ENCODE results near the gene ELMO2.

The ELMO2 gene

DNA sequence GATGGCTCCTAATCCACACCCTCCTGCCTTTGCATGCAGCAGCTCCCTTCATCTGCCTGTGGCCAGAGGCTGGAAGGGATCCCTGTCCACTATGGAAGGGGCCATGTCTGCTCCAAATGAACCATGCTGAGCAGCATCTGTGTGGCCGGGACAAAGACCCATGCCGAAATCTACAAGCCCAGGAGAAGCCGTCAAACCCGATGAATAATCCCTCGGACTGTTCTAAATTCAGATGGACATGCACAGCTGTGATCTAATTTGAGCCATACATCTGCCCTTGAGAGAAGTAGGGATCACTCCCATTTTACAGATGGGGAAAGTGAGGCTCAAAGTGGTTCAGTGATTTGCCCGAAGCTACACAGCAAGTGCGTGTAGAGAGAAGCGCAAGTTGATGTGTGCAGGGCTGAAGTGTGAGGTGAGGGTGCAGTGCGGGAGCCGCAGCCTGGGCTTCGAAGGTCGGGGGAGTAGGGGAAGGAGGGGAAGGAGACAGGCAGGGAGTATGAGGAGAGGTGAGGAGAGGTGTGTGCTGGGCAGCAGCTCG is 75.5 kb downstream of the ELMO2 start:
- no peak for DNase-seq

DNA sequence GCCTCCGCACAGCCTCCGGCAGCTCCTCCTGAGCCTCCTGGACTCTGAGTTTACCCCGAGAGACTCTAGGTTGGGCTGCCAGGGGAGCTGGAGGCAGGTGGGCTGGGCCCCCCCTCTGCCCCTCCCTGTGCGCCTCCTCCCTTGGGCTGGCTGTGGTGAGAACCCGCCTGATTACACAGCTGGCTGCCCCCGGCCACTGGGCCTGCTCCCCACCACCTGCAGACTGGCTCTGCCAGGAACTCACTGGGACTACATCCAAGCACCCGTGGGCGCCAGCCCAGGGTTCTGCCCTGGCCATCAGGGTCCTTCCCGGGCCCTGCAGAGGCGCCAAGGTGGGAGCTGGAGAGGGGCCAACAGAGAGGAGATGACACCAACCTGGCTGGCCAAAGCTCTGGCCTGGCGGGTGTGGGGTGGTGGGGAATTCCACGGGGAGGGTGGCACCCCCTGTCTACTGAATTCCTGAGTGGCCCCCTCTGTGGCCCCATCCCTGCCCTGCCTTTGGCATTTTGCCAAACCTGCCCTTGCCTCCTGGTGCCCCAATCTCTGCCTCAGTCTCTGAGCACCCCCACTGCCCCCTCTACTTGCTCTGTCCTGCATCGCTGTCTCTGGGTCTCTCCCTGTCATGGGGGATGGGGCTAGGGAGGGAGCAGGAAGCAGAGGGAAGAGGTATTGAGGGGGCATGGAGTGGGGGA is 76.2 kb downstream of the ELMO2 start:
- DNase-seq = no peak

DNA sequence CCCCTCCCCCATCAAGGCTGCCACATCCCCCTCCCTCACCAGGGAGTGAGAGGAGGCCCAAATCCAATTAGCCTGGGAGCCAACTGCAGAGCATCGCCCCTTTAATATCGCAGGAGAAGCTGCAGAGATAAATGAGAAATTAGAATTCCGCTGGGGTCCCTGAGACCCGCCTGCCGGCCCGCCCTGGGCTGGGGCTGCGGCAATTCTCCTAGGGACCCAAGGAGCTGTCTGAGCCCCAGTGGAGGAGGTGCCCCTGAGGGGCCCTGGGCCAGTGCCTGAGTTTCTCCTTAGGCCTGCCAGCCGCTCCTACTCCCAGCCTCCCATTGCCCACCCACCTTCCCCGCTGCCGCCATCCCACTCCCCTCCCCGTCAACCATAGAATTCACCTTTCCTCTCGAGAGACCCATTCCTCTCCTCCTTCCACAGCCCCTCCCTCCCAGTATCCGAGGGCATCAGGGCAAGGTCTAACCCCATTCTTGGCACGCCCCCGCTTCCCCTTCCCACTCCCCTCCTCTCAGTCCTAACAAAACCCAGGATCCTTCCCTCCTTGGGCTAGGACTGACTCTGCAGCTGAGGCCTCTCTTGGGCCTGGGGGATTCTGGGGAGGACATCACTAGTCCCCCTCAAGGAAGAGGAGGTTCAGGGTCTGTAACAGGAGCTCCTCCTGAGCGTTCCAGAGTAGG is 78.1 kb downstream of the ELMO2 start:
- DNase-seq = no peak

DNA sequence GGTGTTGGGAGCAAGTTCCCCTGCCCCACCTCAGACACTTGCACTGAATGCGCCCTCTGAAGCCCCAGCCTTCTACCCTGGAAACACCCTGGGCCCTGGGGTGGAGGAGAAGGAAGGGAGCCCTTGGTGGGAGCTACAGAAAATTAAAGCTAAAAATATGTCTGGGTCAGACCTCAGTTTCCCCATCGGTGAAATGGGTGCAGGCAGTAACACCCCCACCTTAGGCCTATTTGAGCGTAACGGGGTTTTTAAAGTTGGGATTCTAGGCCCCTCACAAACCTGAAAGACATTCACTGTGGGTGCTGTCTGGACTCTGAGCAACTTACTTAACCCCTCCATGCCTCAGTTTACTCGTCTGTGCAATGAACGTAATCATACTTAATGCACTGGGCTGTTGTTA is 78.9 kb downstream of the ELMO2 start:
- no peak for DNase-seq

DNA sequence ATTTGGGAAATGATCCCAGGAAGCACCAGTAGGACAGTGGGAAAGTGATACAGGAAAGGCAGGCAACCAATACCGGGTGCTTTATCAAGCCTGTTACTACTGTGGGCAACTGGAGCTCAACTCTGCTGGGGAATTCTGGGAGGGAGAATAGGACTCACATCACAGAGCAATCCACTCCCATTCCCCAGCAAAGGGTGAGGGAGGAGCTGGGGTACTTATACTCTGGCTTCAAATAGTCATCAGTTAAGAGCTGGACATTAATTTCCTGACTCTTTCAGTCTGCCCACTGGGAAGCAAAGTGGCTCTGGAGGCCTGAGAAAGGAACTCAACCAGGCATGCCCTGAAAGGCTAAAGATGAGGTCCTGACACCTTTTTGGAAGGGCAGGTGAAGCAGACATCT is 80.6 kb downstream of the ELMO2 start:
- no peak for DNase-seq

DNA sequence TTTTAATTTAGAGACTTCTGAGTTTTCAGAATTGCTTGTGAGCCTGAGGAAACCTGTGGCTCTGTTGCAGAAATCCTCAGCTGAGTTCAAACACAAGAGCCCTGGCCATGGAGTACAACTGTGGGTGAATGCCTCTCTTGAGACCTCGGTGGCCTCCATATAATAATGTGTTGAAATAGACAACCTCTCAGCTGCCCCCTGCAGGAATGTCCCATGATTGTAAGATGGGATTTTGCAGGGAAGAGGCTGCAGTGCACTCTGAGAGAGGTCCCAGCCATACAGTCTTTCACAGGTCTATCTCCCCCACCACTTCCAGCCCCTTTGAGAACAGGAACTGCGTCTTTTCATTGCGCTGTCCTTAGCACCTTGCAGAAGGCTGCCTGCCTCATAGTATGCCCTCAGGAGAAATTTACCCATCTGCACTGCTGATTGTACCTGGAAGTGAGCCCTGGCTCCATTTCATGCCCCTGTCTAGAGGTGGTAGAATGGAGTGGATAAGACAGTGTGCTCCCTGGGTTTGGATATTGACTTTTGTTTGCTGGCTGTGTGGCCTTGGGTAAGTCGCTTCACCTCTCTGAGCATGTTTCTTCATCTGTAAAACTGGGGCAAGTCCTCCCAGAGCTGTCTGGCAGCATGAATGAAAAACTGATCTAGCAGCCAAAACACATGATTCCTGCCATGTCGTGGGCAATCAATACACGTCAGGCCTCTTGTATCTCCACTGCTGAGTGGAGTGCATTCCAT is 81.3 kb downstream of the ELMO2 start:
- no peak for DNase-seq

DNA sequence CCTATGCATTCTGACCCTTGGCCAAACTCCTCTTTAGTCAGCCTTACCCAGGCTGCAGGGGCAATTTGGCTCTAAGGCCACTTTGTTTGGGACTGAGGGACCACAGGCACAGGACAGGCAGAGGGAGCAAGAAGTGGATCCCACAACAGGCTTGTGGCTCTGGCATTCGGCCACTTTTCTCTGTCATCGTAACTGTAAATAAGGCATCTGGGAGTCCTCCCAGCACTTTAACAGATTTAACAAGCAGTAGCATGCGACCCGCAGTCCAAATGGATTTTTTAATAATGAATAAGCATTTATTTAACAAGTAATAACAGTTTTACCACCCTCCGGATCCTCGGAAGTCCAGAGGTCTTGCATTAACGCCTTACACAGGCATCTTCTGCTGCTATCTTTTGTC is 82.0 kb downstream of the ELMO2 start:
- DNase-seq = no peak

DNA sequence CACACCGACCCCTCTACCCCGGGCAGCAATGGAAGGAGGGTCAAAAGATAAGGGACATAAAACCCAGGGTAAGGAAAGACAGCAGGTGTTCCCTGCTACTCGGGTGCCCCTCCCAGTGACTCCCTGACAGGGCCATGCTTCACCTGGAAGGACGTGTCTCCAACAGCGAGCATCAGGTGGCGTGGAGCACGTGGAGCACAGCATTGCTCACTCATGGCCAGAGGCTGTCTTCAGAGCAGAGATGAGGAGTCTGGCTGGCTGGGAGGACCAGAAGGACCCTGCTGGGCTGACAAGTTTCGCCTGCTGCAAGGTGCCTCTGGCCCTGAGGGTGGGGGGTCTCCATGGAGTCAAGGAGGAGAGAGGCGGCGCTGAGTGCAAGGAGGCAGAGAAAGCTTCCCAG is 82.9 kb downstream of the ELMO2 start:
- DNase-seq = no peak

DNA sequence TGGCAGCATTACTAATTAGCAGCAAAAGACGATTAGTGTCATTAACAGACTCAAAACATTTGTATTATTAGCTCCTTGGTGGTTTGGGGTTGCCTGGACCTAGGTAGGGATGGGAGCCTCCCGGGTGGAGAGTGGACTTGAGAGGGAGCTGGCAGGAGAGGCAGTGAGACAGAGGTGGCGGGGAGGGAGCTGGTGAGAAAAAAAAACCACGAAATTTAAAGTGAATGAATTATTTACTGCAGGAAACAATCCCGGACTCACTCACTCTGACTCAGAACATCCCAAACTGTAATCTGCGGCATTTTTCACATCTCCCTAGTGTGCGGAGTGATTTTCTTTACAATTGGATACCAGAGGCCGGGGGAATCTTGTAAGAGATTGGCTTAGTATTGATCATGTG is 83.8 kb downstream of the ELMO2 start:
- no peak for DNase-seq

DNA sequence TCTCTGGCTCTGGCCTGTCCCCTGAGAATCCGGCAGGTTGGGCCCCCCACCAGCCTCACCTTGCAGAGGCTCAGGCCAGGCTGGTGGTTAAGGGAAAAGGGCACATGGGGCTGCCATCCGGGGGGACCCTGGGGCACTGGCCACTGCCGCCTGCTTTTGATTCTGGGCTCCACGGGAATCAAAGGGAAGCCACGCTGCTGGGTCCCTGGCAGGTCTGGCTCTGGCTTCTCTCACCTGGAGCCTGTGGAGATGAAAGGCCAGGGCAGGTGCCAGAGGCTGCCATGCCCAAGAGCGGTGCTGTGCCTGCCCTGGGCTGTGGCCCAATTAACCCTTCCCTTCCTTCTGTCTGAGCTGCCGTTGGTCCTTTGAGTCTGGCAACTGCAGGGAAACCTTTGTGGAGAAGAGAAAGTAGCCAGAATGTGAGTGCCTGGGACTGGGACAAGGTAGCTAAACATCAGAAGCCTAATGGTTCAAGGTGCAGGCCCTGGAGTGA is 88.7 kb downstream of the ELMO2 start:
- DNase-seq = no peak

DNA sequence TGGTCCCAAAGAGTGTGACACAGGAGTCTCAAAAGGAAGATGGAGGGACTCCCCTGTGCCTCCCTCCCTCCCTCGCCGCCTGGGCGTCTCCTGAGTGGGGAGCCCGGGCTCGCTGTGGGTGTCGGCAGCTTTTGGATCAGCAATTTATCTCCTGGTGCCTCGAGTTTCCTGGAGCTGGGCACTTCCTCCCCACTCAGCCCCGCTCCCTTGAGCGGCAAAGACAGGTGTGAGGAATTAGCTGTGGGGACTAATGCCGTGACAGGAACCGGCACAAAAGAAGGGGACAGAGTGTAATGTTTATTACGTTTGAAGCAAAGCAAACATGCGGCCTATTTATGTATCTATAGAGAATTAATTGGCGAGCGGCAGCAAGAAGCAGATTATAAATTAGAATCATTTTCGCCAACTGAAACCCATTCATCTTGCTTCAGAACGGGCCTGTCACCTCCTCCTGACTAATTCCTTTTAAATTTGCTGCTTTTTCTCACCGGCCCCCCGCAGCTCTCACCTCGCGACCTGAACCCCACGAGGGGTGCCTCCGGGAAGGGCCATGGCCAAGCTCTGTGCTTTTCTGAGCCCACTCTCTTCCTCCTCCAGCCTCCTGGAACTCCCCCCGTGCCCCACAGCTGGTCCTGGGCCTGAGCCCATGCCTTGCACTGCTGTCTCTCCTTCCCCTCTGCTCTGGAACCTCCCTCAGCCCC is 89.3 kb downstream of the ELMO2 start:
- DNase-seq = no peak
